Cerebellar nuclear complex (tissue), 1 donor: ENCODE results near the gene NFU1.

ENCODE experiments used
- DNase-seq, 2 experiments: peaks; one replicate each; lab custom pipeline; 2025; lab: John Stamatoyannopoulos, UW

NFU1 gene

GRCh38 chr2:69436938-69437750 is at the start of gene NFU1:
NFU1 (minus strand) TSS chr2:69437435; CDS start chr2:69437422, 13 bp downstream.
- peak; percentile 80 to 90 for DNase-seq

GRCh38 chr2:69483696-69484095 is 46.5 kb upstream of the NFU1 start:
- DNase-seq: no peak

GRCh38 chr2:69483024-69483423 is 45.8 kb upstream of the NFU1 start:
- no peak for DNase-seq

- DNase-seq: no peak
Observed at GRCh38 chr2:69482471-69482870, 45.2 kb upstream of the NFU1 start.

- no peak for DNase-seq
Observed at GRCh38 chr2:69481421-69481820, 44.2 kb upstream of the NFU1 start.

- DNase-seq: no peak
Observed at GRCh38 chr2:69477627-69478026, 40.4 kb upstream of the NFU1 start.

- DNase-seq: no peak
Observed at GRCh38 chr2:69474688-69475087, 37.5 kb upstream of the NFU1 start.

GRCh38 chr2:69471793-69472192 is 34.6 kb upstream of the NFU1 start:
- no peak for DNase-seq

- DNase-seq: no peak
Observed at GRCh38 chr2:69470911-69471310, 33.7 kb upstream of the NFU1 start.

GRCh38 chr2:69469784-69470183 is 32.5 kb upstream of the NFU1 start:
- DNase-seq: no peak

- DNase-seq: no peak
Observed at GRCh38 chr2:69469375-69469774, 32.1 kb upstream of the NFU1 start.

- DNase-seq: no peak
Observed at GRCh38 chr2:69466728-69467127, 29.5 kb upstream of the NFU1 start.

- no peak for DNase-seq
Observed at GRCh38 chr2:69465513-69466456, 28.6 kb upstream of the NFU1 start.

- no peak for DNase-seq
Observed at GRCh38 chr2:69464575-69464974, 27.3 kb upstream of the NFU1 start.

- no peak for DNase-seq
Observed at GRCh38 chr2:69462780-69463179, 25.5 kb upstream of the NFU1 start.

- DNase-seq: no peak
Observed at GRCh38 chr2:69461404-69461803, 24.2 kb upstream of the NFU1 start.

- DNase-seq: no peak
Observed at GRCh38 chr2:69459936-69460335, 22.7 kb upstream of the NFU1 start.

GRCh38 chr2:69456950-69457445 is 19.8 kb upstream of the NFU1 start:
- no peak for DNase-seq

- no peak for DNase-seq
Observed at GRCh38 chr2:69456154-69456553, 18.9 kb upstream of the NFU1 start.

- DNase-seq: no peak
Observed at GRCh38 chr2:69454976-69455375, 17.7 kb upstream of the NFU1 start.

- DNase-seq: no peak
Observed at GRCh38 chr2:69453475-69454129, 16.4 kb upstream of the NFU1 start.

GRCh38 chr2:69452687-69453086 is 15.5 kb upstream of the NFU1 start:
- no peak for DNase-seq
